Testis (tissue), 2 donors: ENCODE data around the gene CBX5.

Experiments
- CTCF ChIP-seq, 3 experiments: fragments of 450-650 bp in 2 of 3; fragments of 200-600 bp in 1 of 3; sonication (generic) in 1 of 3; IDR thresholded peaks; one replicate each; pipeline ENCODE4 v1.5.1; 2016 to 2019; ENCODE audit warnings: antibody characterized with exemption in 3 of 3, mild to moderate bottlenecking in 2 of 3, moderate library complexity in 1 of 3
- POLR2A ChIP-seq: fragments of 450-650 bp; IDR thresholded peaks from one replicate; pipeline ENCODE4 v1.6.1; 2017; ENCODE audit warnings: antibody characterized with exemption, mild to moderate bottlenecking, moderate library complexity

GRCh38 chr12:54217774-54218241 is 62.1 kb downstream of the CBX5 start:
- no peak for TF ChIP-seq CTCF (IDR thresholded peaks at IDR 0.05)
- no peak for TF ChIP-seq POLR2A
